GM19397 (cell line): ENCODE results near the gene SHC4.

ENCODE experiments used
- ATAC-seq: cut with Tn5 transposase; IDR thresholded peaks from one replicate; pipeline ENCODE4 v1.9.1; 2021; ENCODE audit warnings: mild to moderate bottlenecking, moderate library complexity; ENCODE audit not compliant: unreplicated experiment

The SHC4 gene, protein sequence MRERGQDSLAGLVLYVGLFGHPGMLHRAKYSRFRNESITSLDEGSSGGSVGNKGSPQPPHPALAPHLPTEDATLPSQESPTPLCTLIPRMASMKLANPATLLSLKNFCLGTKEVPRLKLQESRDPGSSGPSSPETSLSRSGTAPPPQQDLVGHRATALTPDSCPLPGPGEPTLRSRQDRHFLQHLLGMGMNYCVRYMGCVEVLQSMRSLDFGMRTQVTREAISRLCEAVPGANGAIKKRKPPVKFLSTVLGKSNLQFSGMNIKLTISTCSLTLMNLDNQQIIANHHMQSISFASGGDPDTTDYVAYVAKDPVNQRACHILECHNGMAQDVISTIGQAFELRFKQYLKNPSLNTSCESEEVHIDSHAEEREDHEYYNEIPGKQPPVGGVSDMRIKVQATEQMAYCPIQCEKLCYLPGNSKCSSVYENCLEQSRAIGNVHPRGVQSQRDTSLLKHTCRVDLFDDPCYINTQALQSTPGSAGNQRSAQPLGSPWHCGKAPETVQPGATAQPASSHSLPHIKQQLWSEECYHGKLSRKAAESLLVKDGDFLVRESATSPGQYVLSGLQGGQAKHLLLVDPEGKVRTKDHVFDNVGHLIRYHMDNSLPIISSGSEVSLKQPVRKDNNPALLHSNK

DNA sequence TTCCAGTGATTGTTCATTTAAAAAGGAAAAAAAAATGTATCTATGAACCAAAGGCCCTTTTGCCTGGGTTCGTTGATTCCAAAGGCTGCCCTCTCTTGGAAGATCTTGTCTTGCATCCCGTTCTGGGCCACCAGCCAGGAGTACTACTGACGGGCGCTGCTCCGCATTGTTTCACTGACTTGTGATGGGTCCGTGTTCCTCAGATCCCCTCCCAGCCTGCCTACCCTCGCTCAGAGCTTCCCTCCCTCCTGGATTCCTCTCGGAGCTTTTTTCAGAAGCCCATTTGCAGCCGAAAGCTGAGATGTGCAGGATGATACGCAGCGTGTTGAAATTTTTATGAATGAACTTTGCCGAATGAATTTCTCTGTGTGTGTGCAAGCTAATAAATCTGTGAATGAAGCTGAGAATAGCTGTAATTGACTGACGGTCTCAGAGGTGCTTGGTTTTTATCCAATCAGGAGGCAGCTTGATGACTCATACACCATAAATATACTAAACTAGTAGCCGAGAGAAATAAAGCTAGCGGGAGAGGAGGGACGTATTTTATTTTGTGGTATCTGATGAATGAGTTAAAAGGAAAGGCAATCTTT lies at the start of gene SHC4:
TSS of gene SHC4 (minus strand) at position 396 of the 590 bp plus-strand sequence. CDS start 904 bp downstream, outside the sequence.
- no peak for ATAC-seq

DNA sequence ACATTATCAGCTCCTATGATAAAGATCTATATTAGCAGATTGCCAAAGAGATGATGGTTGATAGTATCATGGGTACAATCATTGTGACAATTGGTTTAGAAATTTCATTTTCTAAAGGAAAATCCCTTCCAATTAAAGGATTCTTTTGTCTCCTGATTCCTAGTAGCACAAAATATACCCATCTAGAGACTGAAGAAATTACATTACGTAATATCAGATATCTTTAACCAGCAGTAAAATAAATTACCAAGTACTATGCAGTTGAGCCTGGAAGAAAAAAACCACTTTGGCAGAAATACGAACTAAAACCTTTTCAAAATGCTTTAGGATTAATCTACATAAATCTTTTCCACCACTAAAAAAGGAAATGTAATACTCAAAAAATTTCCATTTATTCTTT lies 35.6 kb upstream of the SHC4 start:
- no peak for ATAC-seq

DNA sequence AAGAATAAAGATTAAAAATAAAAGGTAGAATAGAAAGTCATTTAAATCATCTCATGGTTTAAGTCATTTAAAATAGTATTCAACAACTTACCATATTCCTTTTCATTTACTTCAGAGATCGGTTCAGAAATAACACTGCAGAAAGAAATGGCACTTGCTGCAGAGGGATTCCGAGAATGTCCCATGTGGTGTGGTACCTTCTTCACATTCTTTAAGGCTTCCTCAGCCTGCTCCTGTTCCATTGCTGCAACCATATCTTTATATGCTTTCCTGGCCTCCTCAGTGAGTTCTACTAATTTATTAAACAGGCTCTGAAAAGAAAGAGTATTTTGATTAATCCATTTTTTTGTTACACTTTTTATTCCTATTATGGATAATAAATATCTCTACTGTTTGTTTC lies 32.6 kb upstream of the SHC4 start:
- ATAC-seq, result no peak

GRCh38 chr15:48993380-48993779 lies 29.7 kb upstream of the SHC4 start:
- ATAC-seq, result no peak

DNA sequence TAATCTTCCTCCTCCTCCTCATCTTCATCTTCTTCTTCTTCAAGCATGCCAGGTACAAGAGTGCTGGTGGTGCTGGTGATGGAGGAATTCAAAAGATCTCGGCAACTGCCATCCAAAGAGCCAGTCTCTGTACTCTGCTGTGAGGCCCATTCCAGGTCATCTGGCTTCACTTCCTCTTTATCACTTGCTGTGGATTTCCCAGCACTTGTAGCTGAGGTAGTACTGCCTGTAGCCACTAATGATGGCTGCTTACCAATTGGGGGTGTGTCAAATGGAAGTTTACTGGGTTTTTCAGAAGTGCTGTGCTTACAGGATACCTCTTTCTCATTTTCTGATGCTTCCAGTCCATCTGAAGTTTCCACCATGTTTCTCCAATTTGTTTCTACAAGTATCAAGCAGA lies 28.8 kb upstream of the SHC4 start:
- peak; percentile 77 for ATAC-seq

DNA sequence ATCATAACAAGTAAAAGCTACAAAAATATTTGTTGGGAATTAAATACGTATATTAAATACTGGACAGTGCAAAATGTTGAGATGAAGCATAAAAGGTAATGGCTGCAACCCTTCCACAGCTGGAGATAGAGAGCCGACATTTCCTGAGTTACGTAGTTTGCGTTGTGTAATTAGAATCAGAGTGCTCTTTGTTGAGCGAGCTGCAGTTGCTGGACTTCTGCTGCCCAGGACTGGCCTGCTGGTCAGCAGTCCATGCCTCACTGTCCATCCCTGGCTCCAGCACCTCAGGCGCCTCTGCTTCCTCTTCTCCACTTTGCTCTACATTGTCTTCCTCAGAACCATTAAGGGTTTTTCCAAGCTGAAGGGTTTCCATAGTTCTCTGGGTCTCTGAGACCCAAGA lies 28.4 kb upstream of the SHC4 start:
- ATAC-seq, result no peak

DNA sequence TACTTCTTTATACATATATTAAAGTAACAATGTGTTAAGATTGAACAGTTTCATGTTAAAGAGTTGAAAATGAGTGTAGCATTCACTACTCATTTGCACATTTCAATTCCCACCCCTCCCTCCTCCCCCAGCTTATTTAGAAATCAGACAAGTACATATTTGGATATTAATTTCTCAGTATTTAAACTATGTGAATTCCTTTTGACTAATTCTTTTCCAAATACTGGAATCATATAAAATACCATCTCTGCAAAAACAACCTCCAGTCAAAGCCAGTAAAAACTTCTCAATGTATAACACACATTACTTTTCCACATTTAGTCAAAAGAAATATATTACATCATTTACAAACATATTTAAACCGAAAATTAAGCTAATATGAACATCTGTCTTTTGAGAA lies 25.5 kb upstream of the SHC4 start:
- no peak for ATAC-seq

- ATAC-seq, result no peak
Measured at GRCh38 chr15:48987142-48987541, 23.4 kb upstream of the SHC4 start.

DNA sequence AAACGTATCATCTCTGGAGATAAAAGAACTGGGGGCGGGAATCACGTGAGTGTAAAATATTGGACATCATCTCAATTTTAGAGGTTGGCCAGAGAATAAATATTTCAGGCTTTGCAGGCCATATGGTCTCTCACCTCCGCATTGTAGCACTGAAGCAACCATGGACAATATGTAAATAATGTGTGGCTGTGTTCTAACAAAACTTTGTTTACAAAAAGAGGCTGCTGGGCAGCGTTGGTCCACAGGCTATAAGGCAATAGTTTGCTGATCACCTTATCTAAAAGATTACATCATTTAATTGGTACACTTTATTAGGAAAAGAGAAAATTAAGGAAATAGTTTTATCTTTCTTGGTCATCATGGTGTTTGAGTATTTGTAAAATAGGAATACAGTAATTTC lies 22.5 kb upstream of the SHC4 start:
- no peak for ATAC-seq

DNA sequence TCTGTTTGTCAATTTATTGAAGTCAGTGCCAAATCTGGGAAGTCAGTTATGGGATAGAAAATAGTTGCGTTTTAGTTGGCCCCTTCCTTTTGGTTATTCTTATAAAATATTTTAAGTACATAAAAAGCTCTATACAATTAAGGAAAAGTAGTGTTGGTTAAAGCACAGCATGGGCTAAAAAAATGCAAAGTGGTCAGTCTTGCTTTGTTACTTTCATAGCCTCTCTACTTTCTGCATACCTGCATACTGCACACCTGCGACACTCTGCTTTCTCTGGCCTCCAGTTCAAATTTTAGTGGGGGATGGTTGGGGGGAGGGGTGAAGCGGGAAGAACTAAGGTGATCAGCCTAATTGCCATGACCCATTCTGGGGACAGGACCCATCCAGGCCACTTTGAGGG lies 21.8 kb upstream of the SHC4 start:
- ATAC-seq, result no peak

- ATAC-seq, result no peak
Measured at GRCh38 chr15:48984811-48985352, 21.2 kb upstream of the SHC4 start.

DNA sequence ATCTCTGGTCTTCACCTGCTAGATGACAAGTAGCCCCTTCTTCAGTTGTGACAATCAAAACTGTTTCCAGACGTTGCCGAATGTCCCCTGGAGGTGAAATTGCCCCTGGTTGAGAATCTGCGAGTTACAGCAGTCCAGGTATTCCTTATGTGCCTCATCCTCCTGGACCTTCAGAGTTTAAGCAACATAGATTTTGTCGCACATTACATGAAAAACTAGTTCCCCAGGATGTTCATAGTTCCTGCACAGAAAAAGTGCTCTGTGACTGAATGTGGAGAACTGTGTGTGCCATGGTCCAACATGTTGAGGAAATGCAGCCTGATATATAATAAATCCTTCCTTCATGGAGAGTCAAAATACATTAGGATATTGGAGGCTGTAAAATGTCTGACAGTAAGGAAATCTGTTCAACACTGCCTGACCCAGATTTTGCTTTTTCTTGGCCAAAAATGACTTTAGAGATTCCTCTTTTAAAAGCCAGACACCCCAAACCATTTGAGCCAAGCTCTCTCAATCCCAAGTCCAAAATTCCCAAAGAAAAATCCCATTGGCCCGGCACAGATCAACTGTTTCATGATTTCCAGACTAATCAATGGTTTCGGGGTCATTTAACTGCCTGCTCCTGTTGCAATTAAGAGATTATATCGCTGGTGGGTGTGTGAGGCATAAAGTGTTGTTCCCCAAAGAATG lies 20.4 kb upstream of the SHC4 start:
- no peak for ATAC-seq

DNA sequence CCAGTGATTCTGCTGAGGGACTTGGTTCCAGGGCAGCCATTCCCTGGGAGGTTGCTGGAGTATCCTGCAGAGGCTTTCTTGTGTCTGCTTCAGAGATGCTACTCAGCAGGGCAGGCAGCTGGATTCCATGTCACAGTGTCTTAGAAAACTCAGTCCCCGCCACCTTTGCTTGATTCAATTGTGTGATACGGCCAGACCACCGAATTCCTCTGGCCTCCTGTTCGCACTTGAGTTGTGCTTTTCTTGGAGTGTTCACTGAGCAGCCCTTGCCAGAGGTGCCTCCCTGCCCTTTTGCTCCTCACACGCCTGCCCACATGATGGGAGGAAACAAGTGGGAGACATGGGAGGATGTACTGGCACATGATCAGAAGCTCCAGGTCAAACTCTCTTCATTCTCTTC lies 19.6 kb upstream of the SHC4 start:
- no peak for ATAC-seq

DNA sequence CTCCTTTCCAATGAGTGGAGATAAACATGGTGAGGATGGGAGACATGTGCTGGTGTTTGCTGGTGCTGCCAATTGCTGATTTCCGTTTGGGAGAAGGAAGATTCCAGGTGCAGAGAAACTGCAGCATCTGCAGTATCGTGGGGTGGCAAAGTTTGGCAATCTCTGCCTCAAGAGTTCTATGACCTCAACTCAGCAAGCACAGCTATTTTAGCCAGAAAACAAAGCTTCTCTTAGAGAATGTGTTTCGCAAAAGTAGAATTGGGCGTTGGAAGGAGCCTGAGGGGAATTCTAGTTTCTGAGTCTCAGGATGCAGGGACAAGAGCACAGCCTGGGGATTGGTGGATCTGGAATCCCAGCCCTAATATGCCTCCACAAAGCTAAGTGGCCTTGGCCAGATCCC lies 18.2 kb upstream of the SHC4 start:
- no peak for ATAC-seq

- no peak for ATAC-seq
Measured at GRCh38 chr15:48978638-48979037, 14.9 kb upstream of the SHC4 start.

DNA sequence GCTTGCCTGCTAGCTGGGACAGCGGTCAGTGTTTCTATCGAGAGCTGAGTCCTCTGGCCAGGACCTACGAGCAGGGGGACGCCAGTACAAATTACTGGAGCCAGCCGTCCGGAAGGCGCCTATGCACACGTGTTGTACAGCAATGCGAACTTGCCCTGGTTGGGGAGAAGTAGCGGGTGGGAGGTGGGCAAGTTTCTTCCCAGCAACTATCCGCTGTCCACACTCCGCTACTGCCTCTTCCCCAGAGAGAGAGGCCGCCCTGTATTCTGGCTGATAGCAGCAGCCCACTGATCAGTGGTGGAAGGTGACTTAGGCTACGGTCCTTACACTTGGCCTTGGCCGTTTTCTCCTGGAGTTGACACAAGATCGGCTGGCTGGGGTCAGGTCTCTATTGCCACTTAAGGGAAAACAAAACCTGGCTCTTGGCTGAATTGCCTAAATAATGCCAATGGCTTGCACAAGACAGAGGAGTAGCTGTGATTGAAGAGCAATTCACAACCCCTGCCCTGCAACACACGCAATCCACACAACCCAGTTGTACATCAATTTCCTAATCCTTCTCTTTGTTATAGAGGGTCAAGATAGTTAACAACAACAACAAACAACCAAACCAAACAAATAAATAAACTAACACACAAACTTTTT lies 12.8 kb upstream of the SHC4 start:
- no peak for ATAC-seq

GRCh38 chr15:48975472-48976419 lies 12.0 kb upstream of the SHC4 start:
- peak; percentile 98 for ATAC-seq

- no peak for ATAC-seq
Measured at GRCh38 chr15:48974882-48975281, 11.2 kb upstream of the SHC4 start.

GRCh38 chr15:48972750-48973503 lies 9.2 kb upstream of the SHC4 start:
- no peak for ATAC-seq
